Measurements from ENCODE around the gene UBE2C.

- no peak for TF ChIP-seq CTCF (IDR thresholded peaks at IDR 0.05; ENCODE audit: poor library complexity, severe bottlenecking)
- no peak for TF ChIP-seq EZH2 (IDR thresholded peaks at IDR 0.05; ENCODE audit: borderline replicate concordance, insufficient read depth, low read length, poor library complexity, severe bottlenecking)
- no peak for TF ChIP-seq TAF1 (IDR thresholded peaks at IDR 0.05; ENCODE audit: low read depth)
- TF ChIP-seq MXI1 (conservative IDR thresholded peaks at IDR 0.05; ENCODE audit: poor library complexity, severe bottlenecking) = no peak
- TF ChIP-seq POLR2AphosphoS5 (IDR thresholded peaks at IDR 0.05) = no peak
- TF ChIP-seq EP300 (conservative IDR thresholded peaks at IDR 0.05; ENCODE audit: poor library complexity, severe bottlenecking) = no peak
These were observed 28.7 kb upstream of the UBE2C start for GRCh38 chr20:45783656-45784294.

Data from neural cell (in vitro differentiated cells).